Fibroblast of mammary gland (primary cell): ENCODE data around the gene PRSS38.

ENCODE experiments used
- DNase-seq: peaks from one replicate; pipeline ENCODE4 v3.0.0-alpha.2; 2010; ENCODE audit warnings: low read depth
- H3K4me3 ChIP-seq: 2 replicates; pipeline ENCODE4 v1.5.1; 2011; ENCODE audit warnings: low read depth, mild to moderate bottlenecking, low read length, moderate library complexity; ENCODE audit not compliant: control insufficient read depth
- CTCF ChIP-seq: conservative IDR thresholded peaks from 2 replicates; pipeline ENCODE4 v1.5.1; 2011; ENCODE audit warnings: low read depth, low read length, inconsistent platforms; ENCODE audit not compliant: control insufficient read depth, insufficient read depth

The PRSS38 gene

GRCh38 chr1:227789084-227790033 lies 26.1 kb upstream of the PRSS38 start:
- H3K4me3 ChIP-seq: peak overlapping the region; percentile 57
- peak; percentile 51 for DNase-seq
- TF ChIP-seq CTCF: peak; percentile 20

GRCh38 chr1:227790034-227790400 lies 25.5 kb upstream of the PRSS38 start:
- DNase-seq: no peak
- no peak overlapping the region for H3K4me3 ChIP-seq
- TF ChIP-seq CTCF: no peak

GRCh38 chr1:227790868-227791267 lies 24.6 kb upstream of the PRSS38 start:
- no peak overlapping the region for H3K4me3 ChIP-seq
- no peak for TF ChIP-seq CTCF
- no peak for DNase-seq

- H3K4me3 ChIP-seq: no peak overlapping the region
- DNase-seq: no peak
- no peak for TF ChIP-seq CTCF
Observed at GRCh38 chr1:227791425-227792143, 23.9 kb upstream of the PRSS38 start.

GRCh38 chr1:227792216-227793078 lies 23.0 kb upstream of the PRSS38 start:
- no peak overlapping the region for H3K4me3 ChIP-seq
- DNase-seq: no peak
- TF ChIP-seq CTCF: no peak
